ENCODE results near the gene BTBD9.

BTBD9 gene

DNA sequence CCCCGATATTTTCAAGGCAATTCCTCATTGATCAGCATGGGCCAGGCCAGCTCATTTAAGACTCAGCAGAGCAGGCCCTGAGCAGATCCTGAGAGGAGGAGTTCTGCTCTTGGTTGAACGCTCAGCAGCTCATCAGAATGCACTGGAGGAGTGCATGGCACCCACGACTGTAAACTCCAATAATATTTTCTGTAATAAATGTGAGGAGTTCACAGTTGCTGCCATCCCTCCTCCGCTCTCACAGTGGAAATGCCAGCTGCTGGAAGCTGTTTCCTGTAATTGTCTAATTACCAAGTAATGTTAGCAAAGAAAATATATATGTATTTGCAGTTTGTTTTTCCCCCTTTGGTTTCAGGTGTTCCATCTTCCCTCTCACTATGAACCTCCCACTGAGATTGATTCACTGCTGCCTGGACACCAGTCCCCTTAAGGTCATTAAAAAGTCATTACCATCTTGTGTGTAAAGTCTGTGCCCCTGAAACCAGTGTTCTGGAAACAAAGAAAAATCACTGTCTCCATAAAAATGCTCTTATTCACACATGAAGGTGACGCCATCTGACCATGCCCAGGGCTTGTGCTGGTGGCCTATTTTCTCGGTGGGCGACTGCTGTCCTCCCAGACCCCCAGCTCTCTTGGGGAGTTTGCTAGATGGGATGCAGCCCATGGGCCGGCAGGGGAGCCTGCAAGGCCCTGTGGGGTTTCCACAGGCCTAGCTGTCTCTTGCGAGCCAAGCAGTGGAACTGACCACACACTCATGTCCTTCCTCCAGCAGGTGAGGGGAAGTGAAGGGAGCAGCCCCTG, 446.0 kb downstream of the BTBD9 start:
- DNase-seq (ENCODE audit: low spot score), result no peak

DNA sequence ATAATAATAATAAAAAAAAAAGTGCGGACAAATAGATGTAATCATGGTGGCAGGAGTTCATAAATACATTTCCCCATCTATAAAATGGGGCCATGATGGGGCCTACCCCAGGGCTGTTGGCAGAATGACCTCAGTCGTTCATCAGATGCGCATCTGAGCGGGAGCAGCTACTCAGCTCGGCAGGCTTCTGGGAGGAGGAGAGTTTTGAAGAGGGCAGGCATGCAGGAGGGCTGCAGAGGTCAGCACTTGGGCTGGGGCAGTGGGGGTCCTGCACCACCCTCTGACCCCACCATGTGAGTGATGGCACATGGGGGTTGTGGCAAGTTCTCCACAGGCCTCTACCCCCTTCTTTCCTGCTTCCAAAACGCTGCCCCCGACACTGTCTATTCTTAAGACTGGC, 446.7 kb downstream of the BTBD9 start:
- DNase-seq (ENCODE audit: low spot score), result no peak

DNA sequence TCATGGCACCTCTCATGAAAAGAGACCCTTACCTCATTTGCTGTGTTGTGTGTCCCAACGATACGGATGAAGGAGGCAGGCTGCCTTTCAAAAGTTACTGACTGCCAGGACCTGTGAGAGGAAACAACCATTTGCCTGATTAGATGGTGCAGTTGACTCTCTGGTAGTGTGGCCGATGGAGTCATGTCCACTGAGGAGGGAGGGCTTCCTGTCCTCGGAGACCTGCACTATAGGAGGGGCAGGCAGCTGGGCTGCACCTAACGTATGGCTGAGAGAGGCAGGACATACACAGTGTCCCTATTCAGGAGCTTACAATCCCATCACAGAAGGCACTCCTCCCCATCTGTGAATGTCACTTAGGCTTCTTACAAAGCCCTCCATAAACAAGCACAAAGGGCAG, 447.2 kb downstream of the BTBD9 start:
- no peak for DNase-seq (ENCODE audit: low spot score)

DNA sequence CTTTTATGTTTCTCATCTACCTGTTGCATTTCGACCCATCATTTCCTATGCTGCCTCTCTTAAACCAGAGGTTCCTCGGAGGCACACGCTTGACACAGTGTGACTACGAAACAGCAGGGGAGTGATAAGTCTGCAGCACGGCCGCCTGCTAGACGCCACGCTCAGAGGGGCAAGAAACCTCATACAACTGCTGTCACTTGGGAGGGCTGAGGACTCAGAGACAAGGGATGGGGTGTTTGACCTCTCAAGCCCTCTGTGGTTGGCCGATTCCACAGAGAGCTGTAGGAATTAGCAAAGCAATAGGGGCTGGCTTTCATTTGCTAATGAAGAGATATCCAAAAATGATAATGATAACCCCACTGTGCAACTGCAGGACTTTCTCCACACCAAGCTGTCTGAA, 447.7 kb downstream of the BTBD9 start:
- no peak for DNase-seq (ENCODE audit: low spot score)

DNA sequence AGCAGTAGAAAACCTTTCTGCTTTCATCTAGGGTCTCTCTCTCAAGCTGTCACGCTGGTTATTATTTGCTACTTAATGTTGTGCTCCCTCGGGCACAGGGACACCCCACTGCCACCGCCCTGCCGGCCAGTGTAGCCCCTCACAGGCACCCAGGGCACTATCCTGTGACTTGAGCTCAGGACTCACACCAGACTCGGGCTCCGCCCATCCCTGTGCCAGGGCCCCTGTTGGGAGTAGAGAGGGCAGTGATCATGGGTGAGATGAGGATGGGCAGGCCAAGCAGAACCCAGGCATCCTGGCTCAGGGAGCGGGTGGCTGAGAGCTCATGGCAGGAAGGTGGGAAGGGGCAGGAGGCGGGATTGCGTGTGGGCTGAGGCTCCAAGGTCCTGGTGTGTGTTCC, 448.3 kb downstream of the BTBD9 start:
- no peak for DNase-seq (ENCODE audit: low spot score)

DNA sequence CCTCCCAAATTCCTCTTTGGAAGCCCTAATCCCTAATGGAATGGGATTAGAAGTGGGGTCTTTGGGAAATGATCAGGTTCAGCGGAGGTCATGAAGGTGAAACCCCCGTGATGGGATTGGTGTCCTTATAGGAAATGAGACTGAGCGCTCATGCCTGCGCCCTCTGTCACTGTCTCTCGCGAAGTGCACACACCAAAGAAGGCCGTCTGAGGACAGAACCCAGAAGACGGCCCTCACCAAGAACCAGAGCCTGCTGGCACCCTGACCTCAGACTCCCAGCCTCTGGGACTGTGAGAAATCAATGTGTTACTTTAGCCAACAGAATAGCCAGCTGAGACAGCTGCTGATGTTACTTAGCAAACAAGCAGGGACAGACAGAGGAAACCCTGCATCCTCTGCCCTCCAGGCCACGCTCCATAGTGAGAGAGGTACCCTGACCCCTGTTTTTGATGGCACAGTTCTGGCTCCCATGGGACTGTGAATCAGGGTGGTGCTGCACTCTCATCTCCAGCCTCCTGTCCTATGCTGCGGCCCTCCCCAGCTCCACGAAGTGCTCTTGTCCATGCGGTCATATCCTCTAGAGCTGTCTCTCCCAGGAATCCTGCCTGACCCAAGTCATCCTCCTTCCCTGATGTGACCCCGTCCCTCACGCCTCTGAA, 450.9 kb downstream of the BTBD9 start:
- peak; percentile 6 for DNase-seq (ENCODE audit: low spot score)

DNA sequence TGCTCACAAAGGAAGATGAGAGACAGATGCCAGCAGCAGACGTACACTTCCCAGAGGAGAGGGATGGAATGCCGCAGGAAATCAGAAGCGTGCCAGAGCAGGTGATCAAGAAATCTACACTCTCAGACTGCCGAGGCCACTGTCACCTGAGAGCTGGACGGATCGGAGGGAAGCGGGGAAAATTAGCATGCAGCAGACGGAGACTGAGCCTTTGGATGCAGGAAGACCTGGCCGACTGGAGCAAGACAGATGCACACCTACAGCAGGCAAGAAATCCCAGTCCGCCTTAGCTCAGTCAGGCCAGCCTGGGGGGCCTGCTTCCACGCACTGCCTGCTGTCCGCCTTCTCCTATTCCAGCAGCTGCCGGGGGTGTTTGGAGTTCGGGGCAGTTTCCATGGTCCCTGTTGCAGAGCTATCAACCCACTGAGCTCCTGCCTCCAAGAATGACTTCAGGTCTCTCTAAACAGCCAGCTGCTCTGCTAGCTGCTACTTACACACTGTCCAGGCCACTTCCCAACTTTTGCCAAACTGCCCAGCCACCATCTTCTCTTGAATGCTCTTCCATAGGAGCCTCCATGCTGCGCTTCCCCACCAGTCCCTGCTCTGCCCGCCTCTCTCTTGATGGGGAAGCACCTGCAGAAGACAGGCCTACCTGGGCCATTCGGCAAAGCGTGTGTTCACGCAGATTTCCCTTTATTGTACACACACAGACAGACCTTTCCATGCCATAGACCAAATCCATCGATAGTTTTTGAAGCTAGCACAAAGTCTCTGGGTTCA, 451.7 kb downstream of the BTBD9 start:
- DNase-seq (ENCODE audit: low spot score), result peak; percentile 11

DNA sequence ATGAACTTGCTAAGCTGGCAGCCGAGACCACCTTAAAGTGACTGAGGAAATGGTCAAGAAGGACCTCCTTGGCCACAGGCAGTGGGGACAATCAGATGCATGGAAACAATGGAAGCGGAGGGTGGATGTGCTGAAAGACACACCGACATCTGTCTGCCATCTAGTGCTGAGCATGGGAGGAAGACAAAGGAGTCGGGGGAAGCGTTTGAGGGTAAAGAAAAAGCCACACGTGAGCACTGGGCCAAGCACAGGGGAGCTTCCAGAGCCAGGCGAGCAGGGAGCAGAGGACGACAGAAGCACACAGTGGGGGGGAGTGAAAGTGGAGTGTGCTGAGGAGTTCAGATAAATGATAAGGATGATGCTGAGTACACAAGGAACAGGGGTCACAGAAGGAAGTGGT, 452.4 kb downstream of the BTBD9 start:
- peak; percentile 6 for DNase-seq (ENCODE audit: low spot score)

DNA sequence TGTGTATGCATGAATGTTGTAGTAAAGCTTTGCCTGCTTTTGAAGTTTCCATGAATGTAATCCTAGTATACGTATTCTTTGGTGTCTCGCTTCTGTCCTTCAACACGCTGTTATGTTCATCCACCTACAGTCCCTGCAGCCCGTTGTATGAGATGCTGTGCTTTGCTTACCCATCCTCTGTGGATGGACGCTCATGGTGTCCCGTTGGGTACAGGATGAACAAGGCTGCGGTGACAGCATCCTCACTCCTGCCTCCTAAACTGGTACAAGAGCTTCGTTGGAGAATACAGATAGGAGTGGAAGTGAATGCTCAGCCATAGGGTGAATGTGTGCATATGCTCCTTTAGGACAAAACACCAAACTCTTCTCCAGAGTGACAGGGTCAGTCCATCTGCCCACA, 454.0 kb downstream of the BTBD9 start:
- DNase-seq (ENCODE audit: low spot score), result peak; percentile 1

DNA sequence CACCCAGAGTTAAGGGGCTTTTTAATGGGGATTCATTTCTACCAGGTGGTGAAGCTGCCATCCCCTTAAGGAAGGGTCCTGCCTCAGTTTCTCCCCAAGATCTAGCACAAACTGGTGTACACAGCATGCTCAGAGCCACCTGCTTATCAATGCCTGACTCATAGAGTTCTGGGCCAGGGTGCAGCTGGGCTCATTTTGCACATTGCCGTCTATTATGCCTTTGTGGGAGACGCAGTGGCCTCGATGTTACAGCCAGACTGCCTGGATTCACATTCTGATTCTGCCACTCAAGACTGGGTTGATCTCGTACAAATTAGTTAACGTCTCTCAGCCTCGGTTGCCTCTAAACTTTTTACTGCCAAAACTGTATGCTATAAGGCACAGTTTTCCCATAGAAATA, 454.5 kb downstream of the BTBD9 start:
- peak; percentile 4 for DNase-seq (ENCODE audit: low spot score)

DNA sequence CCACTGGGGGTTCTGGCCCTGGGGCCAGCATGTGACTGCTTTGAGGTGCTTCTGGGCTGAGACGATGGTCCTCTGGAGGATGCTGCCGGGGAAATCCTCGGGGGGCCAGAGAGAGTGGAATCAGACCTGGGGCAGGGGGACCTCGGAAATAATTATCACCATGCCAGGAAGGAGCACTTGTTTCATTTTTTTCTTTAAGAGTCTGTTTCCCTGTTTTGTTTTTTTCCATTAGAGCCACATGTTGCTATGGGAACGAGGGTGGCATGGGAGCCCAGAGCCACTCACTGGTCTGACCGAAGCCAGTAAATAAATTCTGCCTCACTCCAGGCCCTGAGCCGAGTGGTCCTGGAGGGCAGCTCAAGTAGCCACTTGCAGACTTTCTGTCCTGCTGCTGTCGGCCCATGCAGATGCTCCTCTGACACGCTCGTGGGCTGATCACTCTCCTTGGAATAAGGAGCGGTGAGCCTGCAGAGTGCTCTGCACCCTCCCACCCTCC, 455.1 kb downstream of the BTBD9 start:
- peak; percentile 12 for DNase-seq (ENCODE audit: low spot score)

DNA sequence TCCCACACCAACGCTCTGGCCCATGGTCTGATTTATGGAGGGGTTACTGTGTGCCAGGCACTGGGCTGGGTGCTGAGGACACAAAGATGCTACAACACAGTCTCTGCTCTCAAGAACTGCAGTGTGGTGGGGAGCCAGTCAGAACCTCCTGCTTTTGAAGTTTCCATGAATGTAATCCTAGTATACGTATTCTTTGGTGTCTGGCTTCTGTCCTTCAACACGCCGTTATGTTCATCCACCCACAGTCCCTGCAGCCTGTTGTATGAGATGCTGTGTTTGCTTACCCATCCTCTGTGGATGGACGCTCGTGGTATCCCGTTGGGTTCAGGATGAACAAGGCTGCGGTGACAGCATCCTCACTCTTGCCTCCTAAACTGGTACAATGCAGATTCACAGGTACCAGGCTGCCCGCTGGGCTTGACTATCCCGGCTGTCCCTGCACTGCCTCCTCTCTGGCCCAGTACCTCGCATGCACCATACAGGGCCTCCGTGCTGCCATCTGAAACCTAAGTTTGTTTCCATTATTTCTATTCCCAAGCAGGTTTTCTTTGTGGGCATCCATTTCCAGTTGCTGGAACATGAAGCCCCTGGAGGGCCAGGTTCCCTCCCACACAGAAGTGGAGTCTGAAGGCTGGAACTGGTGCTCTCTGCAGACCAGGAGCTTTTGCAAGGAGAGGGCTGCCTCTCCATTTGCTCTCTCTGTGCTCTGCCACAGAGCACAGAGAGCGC, 455.7 kb downstream of the BTBD9 start:
- peak; percentile 4 for DNase-seq (ENCODE audit: low spot score)

DNA sequence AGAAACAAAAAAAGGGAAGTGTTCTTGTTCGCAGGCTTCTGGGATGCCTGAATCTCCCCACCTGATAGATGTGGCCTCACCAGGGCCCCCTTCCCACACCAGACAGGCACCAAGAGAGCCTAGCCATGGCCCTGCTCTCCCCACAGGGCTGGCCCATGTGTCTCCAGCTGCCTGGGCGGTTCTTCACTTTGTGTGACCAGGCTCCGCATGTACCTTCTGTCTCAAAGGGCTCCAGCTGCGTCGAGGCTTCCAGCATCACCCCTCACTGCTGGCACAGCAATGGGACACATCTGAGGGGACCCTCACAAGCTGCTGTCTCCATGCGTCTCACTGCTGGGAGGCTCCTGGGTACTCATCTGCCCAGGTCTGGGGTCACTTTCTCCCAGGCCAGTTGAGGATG, 457.3 kb downstream of the BTBD9 start:
- peak; percentile 10 for DNase-seq (ENCODE audit: low spot score)

DNA sequence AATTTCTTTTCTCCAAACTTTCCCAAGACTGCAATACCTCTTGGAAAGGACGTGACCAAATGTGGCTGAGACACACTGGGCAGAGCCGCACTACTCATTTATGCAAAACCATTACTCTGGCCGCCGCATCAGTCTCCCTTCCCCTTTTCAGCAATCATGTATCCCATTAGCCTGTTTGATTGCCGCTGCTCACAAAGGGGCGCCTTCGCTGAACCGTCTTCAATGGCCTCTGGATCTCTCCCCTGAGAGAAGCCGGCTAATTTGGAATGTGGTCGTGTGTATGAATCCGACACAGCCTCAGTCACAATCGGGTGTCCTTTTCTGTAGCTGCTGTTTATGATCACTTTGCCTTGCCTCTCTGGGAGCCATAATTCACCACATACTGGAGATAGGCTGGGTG, 459.1 kb downstream of the BTBD9 start:
- DNase-seq (ENCODE audit: low spot score), result peak; percentile 4

DNA sequence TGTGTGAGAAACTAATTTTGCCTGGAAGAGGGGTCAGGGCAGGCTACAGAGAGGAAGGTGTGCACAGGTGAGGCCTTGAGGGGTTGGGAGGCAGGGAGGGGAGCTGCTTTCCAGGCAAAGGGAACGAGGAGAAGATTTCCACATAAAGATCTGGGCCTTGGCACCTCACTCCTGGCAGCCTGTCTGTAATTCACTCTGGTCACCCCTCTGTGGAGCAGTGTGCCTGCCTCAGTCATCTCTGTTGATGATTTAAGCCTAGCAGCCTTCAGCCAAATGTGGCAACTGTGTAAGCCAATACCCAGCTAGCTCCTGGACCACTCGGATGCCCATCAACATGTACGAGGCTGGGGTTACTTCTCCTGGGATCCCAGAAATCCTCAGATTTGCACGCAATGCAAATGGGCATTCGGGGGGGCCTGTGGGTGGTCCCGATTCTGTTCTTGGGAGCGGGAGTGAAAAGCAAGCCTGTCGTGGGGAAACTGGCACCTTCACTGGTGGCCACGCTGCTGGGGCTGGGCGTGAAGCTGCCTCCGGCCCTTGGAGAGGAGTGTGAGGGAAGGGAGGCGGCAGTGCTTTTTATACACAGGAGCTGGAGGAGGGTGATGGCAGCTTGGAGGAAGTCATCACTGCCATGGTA, 459.8 kb downstream of the BTBD9 start:
- no peak for DNase-seq (ENCODE audit: low spot score)

DNA sequence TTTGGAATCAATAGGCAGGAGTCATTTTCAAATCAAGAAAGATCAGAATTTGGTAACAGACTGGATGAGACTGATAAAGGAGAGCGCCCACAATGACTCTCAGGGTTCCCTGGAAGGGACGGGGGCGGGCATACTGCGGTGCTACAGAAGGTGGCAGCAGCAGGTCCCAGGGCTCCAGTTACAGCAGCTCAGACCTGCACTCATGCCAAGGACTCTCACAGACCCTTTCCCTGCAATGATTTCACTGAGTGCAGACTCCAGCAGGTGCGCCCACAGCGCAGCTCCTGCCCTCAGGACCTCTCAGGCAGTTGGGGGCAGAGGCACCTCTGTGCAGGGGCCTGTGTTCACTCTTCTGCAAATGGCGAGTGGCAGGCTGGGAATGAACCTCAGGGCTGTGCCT, 460.4 kb downstream of the BTBD9 start:
- no peak for DNase-seq (ENCODE audit: low spot score)

DNA sequence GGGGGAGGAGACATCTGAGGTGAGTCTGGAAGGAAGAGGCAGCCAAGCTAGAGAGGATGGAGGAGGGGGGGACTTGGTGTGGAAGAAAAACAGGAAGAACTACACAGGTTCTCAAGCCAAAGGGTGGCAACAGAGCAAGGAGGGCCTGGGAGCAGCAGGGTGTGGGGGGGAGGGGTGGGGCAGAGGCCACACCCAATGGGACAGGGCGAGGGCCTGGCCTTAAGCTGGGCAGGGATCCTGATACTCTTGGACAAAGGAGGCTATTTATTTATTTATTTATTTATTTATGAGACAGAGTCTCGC, 461.2 kb downstream of the BTBD9 start:
- no peak for DNase-seq (ENCODE audit: low spot score)

DNA sequence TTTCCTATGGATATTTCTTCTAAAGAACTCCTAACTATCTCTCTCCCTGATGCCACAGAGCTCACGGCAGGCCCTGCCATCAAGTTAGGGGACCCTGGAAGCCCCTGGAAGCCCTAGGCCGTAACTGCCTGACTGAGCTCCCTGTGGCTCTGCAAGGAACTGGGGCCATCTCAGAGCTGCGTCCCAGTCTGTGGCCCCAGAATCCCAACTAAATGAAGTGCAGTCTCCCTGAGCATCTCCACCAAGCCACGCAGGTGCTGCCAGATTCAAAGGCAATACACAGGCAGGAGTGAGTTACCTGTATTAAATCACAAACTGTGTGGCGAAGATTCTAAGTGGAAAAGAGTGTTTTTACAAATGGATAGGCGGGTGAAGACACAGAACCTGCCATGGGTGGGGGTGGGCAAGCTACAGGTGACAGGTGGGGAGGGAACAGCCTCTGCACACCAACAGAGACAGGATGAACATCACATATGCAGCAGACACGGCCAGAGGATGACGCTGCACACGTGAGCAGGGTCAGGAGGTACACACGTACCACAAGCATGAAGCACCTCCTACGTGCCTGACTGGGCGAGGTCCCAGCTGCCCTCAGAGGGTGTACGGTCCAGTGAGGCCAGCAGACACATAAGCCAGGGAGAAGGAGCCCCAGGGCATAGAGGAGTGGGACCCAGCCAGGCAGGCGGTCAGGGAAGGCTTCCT, 461.7 kb downstream of the BTBD9 start:
- no peak for DNase-seq (ENCODE audit: low spot score)

DNA sequence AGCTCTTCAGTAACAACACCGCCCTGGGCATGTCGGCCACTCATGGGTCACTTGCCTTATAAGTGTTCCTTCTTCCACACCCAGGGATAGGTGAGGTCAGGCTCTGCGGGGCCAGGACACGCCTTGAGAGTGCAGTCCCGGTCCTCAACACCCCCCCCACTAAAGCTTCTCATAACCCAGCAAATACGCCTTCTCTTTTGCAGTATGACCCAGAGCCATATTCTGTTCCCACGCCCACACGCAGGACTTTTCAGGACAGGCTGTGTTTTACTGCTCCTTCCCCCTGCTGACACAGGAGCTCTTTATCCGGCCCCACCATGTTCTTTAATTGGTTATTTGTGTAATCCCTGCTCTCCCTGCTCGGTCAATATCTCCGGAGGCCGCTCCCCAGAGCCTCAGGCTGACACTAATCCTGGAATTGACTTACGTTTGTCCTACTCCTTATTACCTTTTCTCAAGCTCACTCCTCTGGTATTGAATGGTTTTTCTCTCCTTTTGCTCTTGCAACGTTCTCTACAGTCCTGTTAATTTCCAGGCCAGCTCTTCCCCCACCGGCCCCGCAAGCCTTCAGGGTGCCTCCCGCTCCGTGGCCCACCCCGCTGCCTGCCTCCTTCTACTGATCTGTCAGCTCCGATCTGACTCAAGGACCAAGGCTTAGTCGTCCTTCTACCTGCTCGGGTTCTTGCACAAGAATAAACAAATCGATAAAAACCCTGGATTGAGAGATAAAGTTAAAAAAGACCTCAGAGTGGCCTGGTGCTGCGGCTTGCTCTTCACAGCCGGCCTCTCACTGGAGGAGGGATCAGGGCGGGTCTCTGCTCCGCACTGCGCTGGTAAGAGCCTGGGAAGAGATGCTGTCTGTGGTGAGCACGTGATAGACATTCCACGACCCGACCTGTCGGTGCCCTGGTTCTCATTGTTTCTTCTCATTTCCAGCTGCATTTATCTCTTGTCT, 462.7 kb downstream of the BTBD9 start:
- DNase-seq (ENCODE audit: low spot score), result peak; percentile 74

DNA sequence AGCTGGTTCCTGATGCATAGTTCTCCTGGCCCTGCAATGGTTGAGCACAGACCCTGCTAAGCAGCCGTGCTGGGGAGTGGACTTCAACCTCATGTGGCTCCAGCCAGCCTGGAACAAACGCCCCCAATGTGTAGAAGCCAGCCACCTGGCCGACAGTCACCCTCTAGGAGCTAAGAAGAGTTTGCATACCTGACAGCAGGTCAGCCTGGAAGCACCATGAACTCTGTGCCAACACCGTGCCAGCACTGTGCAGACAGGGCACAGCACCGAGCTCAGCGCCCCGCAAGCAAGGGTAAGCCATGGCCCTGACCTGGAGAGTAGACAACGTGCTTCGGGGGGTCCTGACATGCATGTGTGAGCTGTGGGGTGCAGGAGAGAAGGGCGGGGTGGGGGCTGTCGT, 463.9 kb downstream of the BTBD9 start:
- DNase-seq (ENCODE audit: low spot score), result no peak
